DMS 273 treated with DMSO at 0.1 percent for 48 hours (cell line): ENCODE measurements around the gene SOX6.
"Not testable (repeated sequence)": the region's sequence is repeated elsewhere in the genome, so short reads cannot be mapped to it uniquely, and the experiment has no call there.

ENCODE experiments used
- DNase-seq: peaks from one replicate; lab custom pipeline; 2025; lab: John Stamatoyannopoulos, UW

The SOX6 gene

GRCh38 chr11:15930442-15931025 is 425.8 kb downstream of the SOX6 start:
- no peak for DNase-seq

- DNase-seq = no peak
Observed at GRCh38 chr11:15929371-15929901, 426.9 kb downstream of the SOX6 start.

- DNase-seq = no peak
Observed at GRCh38 chr11:15927864-15928217, 428.5 kb downstream of the SOX6 start.

GRCh38 chr11:15927196-15927863 is 429.0 kb downstream of the SOX6 start:
- no peak for DNase-seq

- no peak for DNase-seq
Observed at GRCh38 chr11:15926071-15926470, 430.3 kb downstream of the SOX6 start.

- no peak for DNase-seq
Observed at GRCh38 chr11:15923183-15923582, 433.2 kb downstream of the SOX6 start.

GRCh38 chr11:15922745-15923144 is 433.6 kb downstream of the SOX6 start:
- DNase-seq = not testable (repeated sequence)

GRCh38 chr11:15920856-15921629 is 435.3 kb downstream of the SOX6 start:
- no peak for DNase-seq

- no peak for DNase-seq
Observed at GRCh38 chr11:15918674-15919073, 437.7 kb downstream of the SOX6 start.

GRCh38 chr11:15918212-15918611 is 438.1 kb downstream of the SOX6 start:
- DNase-seq = no peak
